GM18858 (cell line): ENCODE results near the gene CRISP2.

Experiments used
- ATAC-seq: cut with Tn5 transposase; IDR thresholded peaks from one replicate; pipeline ENCODE4 v1.9.1; 2021; ENCODE audit not compliant: unreplicated experiment

The CRISP2 gene

DNA sequence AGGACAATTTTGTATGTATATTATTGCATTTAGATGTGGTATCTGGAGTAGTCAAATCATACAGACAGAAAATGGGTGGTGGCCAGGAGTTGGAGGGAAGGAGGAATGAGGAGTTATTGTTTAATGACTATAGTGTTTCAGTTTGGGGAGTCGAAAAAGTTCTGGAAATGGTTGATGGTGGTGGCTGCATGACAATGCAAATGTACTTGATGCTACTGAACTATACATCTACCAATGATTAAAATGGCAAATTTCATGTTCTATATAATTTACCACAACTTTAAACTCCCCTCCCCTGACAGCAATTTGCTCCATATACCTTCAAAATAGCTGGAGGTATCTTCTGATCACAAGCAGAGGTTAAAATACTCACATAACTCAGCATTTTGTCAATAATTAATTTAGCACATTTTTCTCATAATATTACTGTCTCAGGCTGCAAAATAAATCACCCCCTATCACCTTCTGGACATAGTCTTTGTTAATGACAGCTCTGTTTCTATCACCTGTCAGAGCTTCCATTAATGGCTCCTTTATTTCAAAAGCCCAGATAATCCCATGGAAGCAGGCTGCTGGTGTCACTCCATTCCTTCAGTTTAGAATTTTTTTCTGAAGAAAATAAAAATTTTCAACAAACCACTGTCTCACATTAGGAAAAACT is 51.0 kb downstream of the CRISP2 start:
- ATAC-seq, result no peak

DNA sequence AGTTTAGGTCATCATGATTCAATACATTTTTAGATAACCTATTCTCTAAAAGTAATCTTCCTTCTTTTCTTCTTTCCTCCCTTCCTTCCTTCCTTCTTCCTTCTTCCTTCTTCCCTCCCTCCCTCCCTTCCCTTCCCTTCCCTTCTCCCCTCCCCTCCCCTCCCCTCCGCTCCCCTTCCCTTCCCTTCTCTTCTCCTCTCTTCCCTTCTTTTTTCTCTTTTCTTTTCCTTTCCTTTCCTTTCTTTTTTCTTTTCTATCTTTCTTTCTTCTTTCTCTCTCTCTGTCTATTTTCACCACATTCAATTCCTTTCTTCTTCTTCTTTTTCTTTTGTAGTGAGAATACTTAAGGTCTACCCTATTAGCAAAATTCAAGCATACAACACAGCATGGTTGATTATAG is 59.4 kb downstream of the CRISP2 start:
- ATAC-seq, result no peak

DNA sequence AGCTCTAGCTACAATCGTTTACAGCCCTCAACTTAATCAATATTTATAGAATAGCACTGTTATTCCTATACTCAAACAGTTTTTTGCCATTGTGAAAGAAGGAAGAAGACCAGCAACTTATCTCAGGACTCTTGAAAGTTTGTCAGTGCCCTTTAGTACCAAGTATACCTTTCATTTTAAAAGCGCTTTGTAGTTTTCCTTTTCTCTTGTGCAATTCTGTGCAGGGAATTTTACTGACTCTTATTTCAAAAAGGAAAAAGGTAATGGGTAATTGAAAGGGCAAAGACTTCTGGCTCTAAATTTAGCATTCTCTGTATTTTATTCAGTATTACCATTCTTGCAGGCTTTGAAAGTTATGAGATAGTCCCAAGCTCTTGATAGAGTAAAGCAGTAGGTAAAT is 59.9 kb downstream of the CRISP2 start:
- no peak for ATAC-seq

DNA sequence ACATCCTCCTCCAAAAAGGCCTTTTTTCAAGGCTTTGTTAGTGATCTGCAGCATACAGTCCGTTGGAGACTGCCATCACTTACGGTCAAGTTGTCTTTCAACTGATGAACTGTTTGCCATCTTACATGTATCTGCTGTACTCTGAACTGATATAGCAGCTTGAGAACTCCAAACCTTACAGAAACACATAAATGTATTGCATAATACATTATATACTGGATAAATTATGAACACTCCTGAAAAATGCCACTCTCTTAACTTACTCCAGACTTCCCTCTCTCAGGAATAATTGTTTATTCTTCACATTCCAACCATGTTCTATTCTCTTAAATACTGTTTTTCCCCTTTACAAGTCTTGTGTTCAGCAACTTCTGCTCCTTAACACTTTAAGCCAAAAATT is 62.1 kb downstream of the CRISP2 start:
- ATAC-seq, result no peak

DNA sequence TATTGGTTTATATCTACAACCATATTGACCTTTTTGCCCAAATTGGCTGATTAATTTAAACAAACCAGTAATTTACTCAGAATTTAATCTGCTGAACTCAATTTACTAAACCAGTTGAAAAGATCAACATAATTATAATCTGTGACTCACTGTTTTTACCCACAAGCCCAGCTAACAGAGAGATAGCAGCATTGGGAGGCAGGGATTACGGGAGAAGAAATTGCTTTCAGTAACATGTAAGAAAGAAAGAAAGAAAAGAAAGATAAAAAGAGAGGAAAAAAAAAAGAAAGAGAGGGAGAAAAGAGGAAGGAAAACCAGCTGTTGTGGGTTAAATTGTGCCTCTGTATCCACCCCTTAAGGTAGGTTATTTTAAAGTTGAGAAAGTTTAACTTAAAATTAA is 63.4 kb downstream of the CRISP2 start:
- ATAC-seq, result no peak

DNA sequence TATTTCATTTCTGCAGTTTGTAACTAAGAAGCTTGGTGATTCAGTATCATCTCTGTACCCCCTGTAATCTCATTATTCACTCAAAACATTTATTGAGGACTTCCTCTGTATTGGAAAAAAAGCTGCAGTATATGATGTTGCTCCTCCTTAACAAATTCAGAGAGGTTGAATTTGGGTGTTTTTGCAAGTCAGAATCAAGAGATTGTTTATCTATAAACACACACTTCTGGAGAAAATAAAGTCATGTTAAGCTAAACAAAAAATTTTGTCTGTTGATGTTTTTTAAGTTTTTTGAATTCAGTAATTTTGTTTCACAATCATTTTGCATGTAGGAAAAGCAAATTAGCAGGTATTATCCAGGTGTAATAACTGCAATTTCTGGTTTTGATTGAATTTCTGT is 65.3 kb downstream of the CRISP2 start:
- ATAC-seq, result no peak

DNA sequence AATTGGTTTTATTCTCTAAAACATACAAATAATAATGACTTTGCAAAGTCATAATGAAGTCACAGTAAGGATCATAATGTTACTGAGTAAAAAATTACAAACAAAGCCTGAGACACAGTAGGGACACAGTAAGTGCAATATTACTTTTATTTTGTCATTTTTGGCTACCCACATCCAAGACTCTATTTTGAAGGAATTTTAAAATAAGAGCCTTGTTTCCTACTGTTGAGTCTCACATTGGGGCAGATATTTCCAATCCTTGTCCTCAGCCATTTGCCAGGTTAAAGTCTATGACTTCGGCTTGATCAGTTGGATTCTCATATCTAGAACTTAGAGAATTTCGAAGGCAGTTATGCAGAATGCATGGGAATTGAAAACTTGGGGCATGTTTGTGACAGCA is 65.9 kb downstream of the CRISP2 start:
- ATAC-seq, result no peak

DNA sequence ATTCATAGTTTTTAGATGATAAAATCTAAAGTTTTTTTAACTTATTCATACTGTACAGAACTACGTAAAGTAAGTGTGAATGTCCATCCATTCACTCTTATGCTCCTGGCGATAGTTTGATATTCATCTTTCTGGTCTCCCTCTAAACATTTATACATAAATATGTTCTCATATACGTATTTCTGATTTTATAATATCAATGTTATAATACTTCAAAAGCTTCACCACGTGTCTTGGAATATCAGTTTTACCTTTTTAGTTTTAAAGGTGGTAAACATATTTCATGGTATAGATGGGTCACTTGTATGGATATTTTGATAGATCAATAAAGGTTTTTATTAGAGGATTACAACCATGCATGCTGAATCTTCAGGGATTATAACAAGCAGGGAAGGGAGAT is 66.4 kb downstream of the CRISP2 start:
- no peak for ATAC-seq

DNA sequence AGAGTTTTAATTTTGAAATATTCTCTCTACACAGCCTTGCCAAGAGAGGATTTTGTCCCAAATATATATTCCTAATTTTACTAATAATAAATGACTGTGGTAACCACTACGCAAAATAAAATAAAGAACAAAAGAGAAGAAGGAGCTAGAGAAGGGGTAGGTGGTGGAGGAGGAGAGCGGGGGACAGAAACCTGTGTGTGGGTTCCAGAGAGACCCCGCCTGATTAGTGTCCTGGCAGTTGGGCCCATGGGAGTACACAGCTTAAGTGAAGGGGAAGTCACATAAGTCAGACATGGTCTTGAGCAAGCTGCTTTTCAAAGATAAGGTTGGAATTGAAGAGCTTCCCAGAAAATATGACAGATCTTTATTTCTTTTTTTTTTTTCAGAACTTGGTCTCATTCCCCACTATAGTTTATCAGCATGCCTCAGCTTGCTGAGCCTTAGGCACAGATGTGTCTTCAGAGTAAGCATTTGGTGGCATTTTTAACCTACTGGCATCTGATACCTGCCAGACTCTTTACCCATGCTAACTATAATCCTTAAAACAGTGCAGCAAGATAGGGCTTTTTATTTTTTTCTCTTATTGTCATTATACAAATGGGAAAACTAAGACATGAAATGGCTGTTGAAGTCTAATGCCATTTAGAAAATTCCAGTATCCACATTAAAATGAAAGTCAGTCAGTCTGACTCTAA is 67.1 kb downstream of the CRISP2 start:
- ATAC-seq, result no peak

DNA sequence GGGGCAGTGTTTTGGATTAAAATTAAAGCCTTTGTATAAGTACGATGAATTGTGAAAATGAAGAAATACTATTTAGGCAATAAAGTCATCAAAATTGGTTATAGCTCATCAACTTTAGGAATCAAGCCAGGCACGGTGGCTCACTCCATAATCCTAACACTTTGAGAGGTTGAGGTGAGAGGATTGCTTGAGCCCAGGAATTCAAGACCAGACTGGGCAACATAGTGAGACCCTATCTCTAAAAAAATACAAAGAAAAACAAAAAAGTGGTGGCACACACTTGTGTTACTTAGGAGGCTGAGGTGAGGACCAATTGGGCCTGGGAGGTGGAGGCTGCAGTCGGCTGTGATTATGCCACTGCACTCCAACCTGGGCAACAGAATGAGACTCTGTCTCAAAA is 68.2 kb downstream of the CRISP2 start:
- ATAC-seq, result no peak
